ENCODE results near the gene IPP. TPM values are rescaled to one million over a fixed set of nuclear protein-coding genes. Genes with fewer than 3 reads are reported as not detected.

Gene IPP
- polyA plus RNA-seq, 12 donors = 15.5 to 25.3 (median 20.2) TPM; not detected in 1

Other genes starting within 250 kb of the IPP start
- 100 to 1,000 TPM in 11 of 12 donors, not detected in 1; 115 to 239 (median 184) TPM for gene PRDX1, start 228.8 kb downstream of the IPP start, polyA plus RNA-seq (ENCODE audit: insufficient read length in 12 of 12)
- 100 to 1,000 TPM in 2 of 12 donors, 10 to 100 TPM in 9, not detected in 1; 69.3 to 137 (median 83.9) TPM for gene AKR1A1, start 199.8 kb downstream of the IPP start, polyA plus RNA-seq (ENCODE audit: insufficient read length in 12 of 12)
- 100 to 1,000 TPM in 11 of 12 donors, not detected in 1; 110 to 302 (median 153) TPM for gene NASP, start 166.6 kb downstream of the IPP start, polyA plus RNA-seq (ENCODE audit: insufficient read length in 12 of 12)
- 1 to 10 TPM in 10 of 12 donors, not detected in 2; 1.0 to 2.6 (median 1.6) TPM for gene CCDC17, start 126.6 kb downstream of the IPP start, polyA plus RNA-seq (ENCODE audit: insufficient read length in 12 of 12)
- gene GPBP1L1, start 64.1 kb downstream of the IPP start, polyA plus RNA-seq (ENCODE audit: insufficient read length in 12 of 12) = 100 to 1,000 TPM in 1 of 12 donors, 10 to 100 TPM in 11; 52.4 to 720 (median 69.9) TPM
- 10 to 100 TPM in 11 of 12 donors, not detected in 1; 17.7 to 44.9 (median 32.5) TPM for gene TMEM69, start 62.5 kb downstream of the IPP start, polyA plus RNA-seq (ENCODE audit: insufficient read length in 12 of 12)
- gene MAST2, start 53.0 kb upstream of the IPP start, polyA plus RNA-seq (ENCODE audit: insufficient read length in 12 of 12) = 10 to 100 TPM in 11 of 12 donors, not detected in 1; 62.1 to 98.1 (median 78.3) TPM

Measured in muscle of arm (tissue), 12 donors.